Measurements from ENCODE around the gene HAPLN3. TPM values are rescaled to one million over a fixed set of nuclear protein-coding genes. Genes with fewer than 3 reads are reported as not detected.

Gene HAPLN3
- total and polyA plus RNA-seq, 8 donors: 0.32 to 3.7 (median 2.0) TPM

DNA sequence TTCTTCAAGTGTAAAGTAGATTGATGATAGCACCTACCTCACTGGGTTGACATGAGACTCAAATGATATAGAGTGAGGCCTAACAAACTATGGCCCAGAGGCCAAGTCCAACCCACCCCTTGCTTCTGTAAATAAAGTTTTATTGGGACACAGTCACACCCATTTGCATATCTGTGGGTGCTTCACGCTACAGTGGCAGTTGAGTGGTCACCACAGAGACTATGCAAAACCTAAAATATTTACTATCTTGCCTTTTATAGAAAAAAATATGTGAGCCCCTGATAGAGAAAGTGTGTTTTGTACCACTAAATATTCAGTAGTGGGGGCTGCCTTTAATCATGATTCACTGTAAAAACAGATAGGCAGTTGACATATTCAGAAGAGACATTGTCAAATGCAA, 54.1 kb downstream of the HAPLN3 start:
- ATAC-seq: no peak
- intact Hi-C loops (cut with DNase I): no loop called here
- 82 to 84% methylated on average over 1 of the region's 1 CpG for WGBS, 2 donors
- DNase-seq: no peak
- no peak for FAIRE-seq
- no peaks in the 10 kb centered on the region for H3K9me3 ChIP-seq
- H3K27me3 ChIP-seq: no peaks in the 10 kb centered on the region
- no peak overlapping the region for H3K27ac ChIP-seq
- no peaks in the 10 kb centered on the region for H3K36me3 ChIP-seq
- no peak overlapping the region for H3K4me3 ChIP-seq
- no peaks in the 10 kb centered on the region for H3K4me1 ChIP-seq
- TF ChIP-seq, protein P1, sequence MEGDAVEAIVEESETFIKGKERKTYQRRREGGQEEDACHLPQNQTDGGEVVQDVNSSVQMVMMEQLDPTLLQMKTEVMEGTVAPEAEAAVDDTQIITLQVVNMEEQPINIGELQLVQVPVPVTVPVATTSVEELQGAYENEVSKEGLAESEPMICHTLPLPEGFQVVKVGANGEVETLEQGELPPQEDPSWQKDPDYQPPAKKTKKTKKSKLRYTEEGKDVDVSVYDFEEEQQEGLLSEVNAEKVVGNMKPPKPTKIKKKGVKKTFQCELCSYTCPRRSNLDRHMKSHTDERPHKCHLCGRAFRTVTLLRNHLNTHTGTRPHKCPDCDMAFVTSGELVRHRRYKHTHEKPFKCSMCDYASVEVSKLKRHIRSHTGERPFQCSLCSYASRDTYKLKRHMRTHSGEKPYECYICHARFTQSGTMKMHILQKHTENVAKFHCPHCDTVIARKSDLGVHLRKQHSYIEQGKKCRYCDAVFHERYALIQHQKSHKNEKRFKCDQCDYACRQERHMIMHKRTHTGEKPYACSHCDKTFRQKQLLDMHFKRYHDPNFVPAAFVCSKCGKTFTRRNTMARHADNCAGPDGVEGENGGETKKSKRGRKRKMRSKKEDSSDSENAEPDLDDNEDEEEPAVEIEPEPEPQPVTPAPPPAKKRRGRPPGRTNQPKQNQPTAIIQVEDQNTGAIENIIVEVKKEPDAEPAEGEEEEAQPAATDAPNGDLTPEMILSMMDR (IDR thresholded peaks at IDR 0.05): no peak

DNA sequence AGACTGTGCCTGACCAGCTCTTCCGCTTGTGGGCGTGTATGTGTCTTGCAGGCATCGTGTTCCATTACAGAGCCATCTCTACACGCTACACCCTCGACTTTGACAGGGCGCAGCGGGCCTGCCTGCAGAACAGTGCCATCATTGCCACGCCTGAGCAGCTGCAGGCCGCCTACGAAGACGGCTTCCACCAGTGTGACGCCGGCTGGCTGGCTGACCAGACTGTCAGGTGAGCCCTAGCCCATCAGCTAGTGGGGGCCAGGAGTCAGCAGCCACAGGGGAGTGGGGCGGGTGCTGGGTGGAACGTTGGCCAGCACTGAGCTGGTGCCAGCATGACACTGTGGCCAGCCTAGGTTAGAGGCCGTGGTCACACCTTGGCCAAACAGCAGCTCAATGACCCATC, 55.4 kb downstream of the HAPLN3 start:
- 71 to 78% methylated on average over 16 of the region's 16 CpGs for WGBS, 2 donors
- DNase-seq (no peak), ATAC-seq (no peak), FAIRE-seq (no peak)
- Histone ChIP-seq H3K4me1 (no peaks in the 10 kb centered on the region), H3K4me3 (no peak overlapping the region), H3K36me3 (no peaks in the 10 kb centered on the region), H3K27ac (no peak overlapping the region), H3K27me3 (no peaks in the 10 kb centered on the region), H3K9me3 (no peaks in the 10 kb centered on the region)
- intact Hi-C loops (cut with DNase I): loop anchor here in 1 of 3 donors (5.0 kb wide), 1 partner anchor 183 kb away; no protein-coding TSS in a partner anchor
- TF ChIP-seq, protein P1 (IDR thresholded peaks at IDR 0.05): no peak

DNA sequence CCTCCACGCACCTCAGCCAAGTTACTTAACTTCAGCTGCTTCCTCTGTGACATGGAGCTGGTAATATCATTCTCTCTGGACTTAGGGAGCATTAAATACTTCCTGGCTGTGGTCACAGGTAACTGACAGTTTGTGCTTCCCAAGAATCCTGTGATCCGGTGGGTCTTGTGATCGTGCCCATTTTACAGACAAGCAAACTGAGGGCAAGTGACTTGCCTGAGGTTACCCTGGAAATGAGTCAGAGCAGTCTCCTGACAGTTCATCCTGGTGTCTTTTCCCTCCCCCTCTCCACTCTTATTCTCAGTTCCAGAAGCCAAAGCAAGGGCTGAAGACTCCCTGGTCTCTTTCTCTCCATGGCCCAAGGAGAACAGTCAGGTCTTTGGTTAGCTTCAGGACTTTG, 56.2 kb downstream of the HAPLN3 start:
- no peak for DNase-seq
- intact Hi-C loops (cut with DNase I): loop anchor here in 1 of 3 donors (5.0 kb wide), 1 partner anchor 182 kb away; no protein-coding TSS in a partner anchor

GRCh38 chr15:88838667-88839066, 56.7 kb downstream of the HAPLN3 start:
- H3K9me3 ChIP-seq: no peaks in the 10 kb centered on the region
- no peaks in the 10 kb centered on the region for H3K4me1 ChIP-seq
- H3K4me3 ChIP-seq: no peak overlapping the region
- ATAC-seq (no peak), FAIRE-seq (no peak), DNase-seq (no peak)
- no peaks in the 10 kb centered on the region for H3K36me3 ChIP-seq
- WGBS, 2 donors: 70 to 73% methylated on average over 18 of the region's 18 CpGs
- H3K27me3 ChIP-seq: no peaks in the 10 kb centered on the region
- intact Hi-C loops (cut with DNase I): loop anchor here in 1 of 3 donors (5.0 kb wide), 1 partner anchor 181 kb away; no protein-coding TSS in a partner anchor
- TF ChIP-seq, protein P1 (IDR thresholded peaks at IDR 0.05): no peak
- H3K27ac ChIP-seq: no peak overlapping the region

More for the DNA sequence above, 56.2 kb downstream of the HAPLN3 start:
- H3K36me3 ChIP-seq: no peaks in the 10 kb centered on the region
- no peaks in the 10 kb centered on the region for H3K27me3 ChIP-seq
- no peak overlapping the region for H3K4me3 ChIP-seq
- no peaks in the 10 kb centered on the region for H3K9me3 ChIP-seq
- FAIRE-seq (no peak), ATAC-seq (no peak)
- no peaks in the 10 kb centered on the region for H3K4me1 ChIP-seq
- H3K27ac ChIP-seq: no peak overlapping the region
- 50 to 74% methylated on average over 3 of the region's 3 CpGs for WGBS, 2 donors
- TF ChIP-seq, protein P1 (IDR thresholded peaks at IDR 0.05): no peak

DNA sequence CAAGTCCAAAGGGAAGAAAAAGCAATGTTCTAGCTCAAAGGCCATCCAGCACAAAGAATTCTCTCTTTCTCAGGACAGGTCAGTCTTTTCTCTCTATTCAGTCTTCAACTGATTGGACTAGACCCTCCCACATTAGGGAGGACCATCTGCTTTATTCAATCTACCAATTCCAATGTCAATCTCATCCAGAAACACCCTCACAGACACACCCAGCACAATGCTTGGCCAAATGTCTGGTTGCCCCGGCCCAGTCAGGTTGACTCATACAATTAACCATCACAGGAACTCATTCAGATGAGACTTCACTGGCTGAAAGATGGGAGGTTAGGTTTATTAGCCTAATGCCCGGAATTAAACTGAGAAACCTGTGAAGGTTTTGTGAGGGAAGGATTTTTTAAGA, 59.7 kb downstream of the HAPLN3 start:
- H3K27ac ChIP-seq: no peak overlapping the region
- DNase-seq: no peak
- intact Hi-C loops (cut with DNase I): loop anchor here in 1 of 3 donors (5.0 kb wide), 1 partner anchor 178 kb away; no protein-coding TSS in a partner anchor
- ATAC-seq: no peak
- TF ChIP-seq, protein P1 (IDR thresholded peaks at IDR 0.05): no peak
- WGBS, 2 donors: 52 to 61% methylated on average over 2 of the region's 2 CpGs
- no peaks in the 10 kb centered on the region for H3K27me3 ChIP-seq
- H3K36me3 ChIP-seq: no peaks in the 10 kb centered on the region
- H3K9me3 ChIP-seq: no peaks in the 10 kb centered on the region
- H3K4me1 ChIP-seq: no peaks in the 10 kb centered on the region
- H3K4me3 ChIP-seq: no peak overlapping the region
- no peak for FAIRE-seq
